K562 (cell line): Measurements from ENCODE around the gene CLEC10A. TPM values are rescaled to one million over a fixed set of nuclear protein-coding genes. Genes with fewer than 3 reads are reported as not detected.

ENCODE experiments used
- ATAC-seq: fragments of 200-7000 bp; cut with Tn5 transposase; 3 replicates; pipeline ENCODE4 v1.9.1; 2020; ENCODE audit warnings: moderate library complexity
- BruUV-seq: library from RNA; stranded (reverse); fragments of 400-500 nt; replicated peaks from 2 replicates; lab custom pipeline; 2021; lab: Mats Ljungman, UMichigan
- CTCF ChIA-PET: fragments of 300-600 bp; formaldehyde crosslinking; extraction: SDS; loops from one replicate; lab custom pipeline; 2021; ENCODE audit warnings: low intra/inter-chr PET ratio; lab: Yijun Ruan, JAX
- POLR2A ChIA-PET: fragments of 300-600, 350-650 bp; sonication (Branson Sonifier 250); formaldehyde crosslinking; extraction: SDS; loops from one replicate; lab custom pipeline; 2021; ENCODE audit warnings: antibody characterized with exemption, inconsistent platforms; lab: Yijun Ruan, JAX
- DNase-seq, 4 experiments: peaks; one replicate each; pipeline versions ENCODE4 v3.0.0 to v3.0.0-alpha.2; 2011 to 2018; ENCODE audit warnings: low spot score in 3 of 4, mixed read lengths in 3 of 4; ENCODE audit errors: extremely low read depth in 1 of 4
- FAIRE-seq: peaks from 2 replicates; lab custom pipeline; 2011; peaks lifted over from hg19 to GRCh38; lab: Jason Lieb, UNC
- H2AFZ ChIP-seq: 2 replicates; pipeline ENCODE4 v1.6.0; 2011; ENCODE audit warnings: low read depth, low read length, control low read depth, inconsistent platforms
- H3K27ac ChIP-seq: fragments of 200-600 bp; 3 replicates; pipeline ENCODE4 v1.8.0; 2011; ENCODE audit warnings: low read depth, mild to moderate bottlenecking, control low read depth, inconsistent platforms, low read length, moderate library complexity, mixed read lengths; ENCODE audit errors: extremely low read depth
- H3K27me3 ChIP-seq, 2 experiments: fragments of 300-600 bp in 1 of 2; 2 replicates in 1 of 2; 3 replicates in 1 of 2; pipeline versions ENCODE4 v1.6.0 to v1.8.0; 2011; ENCODE audit warnings: inconsistent platforms in 2 of 2, low read length in 2 of 2, mild to moderate bottlenecking in 1 of 2, mixed read lengths in 1 of 2, moderate library complexity in 1 of 2; ENCODE audit not compliant: control insufficient read depth in 2 of 2, insufficient read depth in 2 of 2
- H3K36me3 ChIP-seq: fragments of 300-600 bp; 3 replicates; pipeline ENCODE4 v1.8.0; 2011; ENCODE audit warnings: mild to moderate bottlenecking, low read length, inconsistent platforms; ENCODE audit not compliant: control insufficient read depth, insufficient read depth
- H3K4me1 ChIP-seq, 2 experiments: fragments of 200-600 bp in 1 of 2; replicated peaks in 1 of 2; 2 replicates in 1 of 2; 3 replicates in 1 of 2; pipeline versions ENCODE4 v1.5.1 to v1.8.0; 2011; ENCODE audit warnings: inconsistent platforms in 2 of 2, low read length in 2 of 2, mild to moderate bottlenecking in 1 of 2, mixed read lengths in 1 of 2, moderate library complexity in 1 of 2; ENCODE audit not compliant: control insufficient read depth in 2 of 2, insufficient read depth in 2 of 2
- H3K4me2 ChIP-seq: 2 replicates; pipeline ENCODE4 v1.6.1; 2011; ENCODE audit warnings: low read length, control low read depth, inconsistent platforms, mixed read lengths; ENCODE audit not compliant: insufficient read depth
- H3K4me3 ChIP-seq: fragments of 200-600 bp; sonication (generic), shearing (Covaris generic); 2 replicates; pipeline ENCODE4 v1.5.1; 2016; ENCODE audit warnings: control low read depth, inconsistent platforms
- H3K79me2 ChIP-seq: fragments of 200-600 bp; 3 replicates; pipeline ENCODE4 v1.8.0; 2011; ENCODE audit warnings: low read length, inconsistent platforms; ENCODE audit not compliant: control insufficient read depth, insufficient read depth
- H3K9ac ChIP-seq, 2 experiments: 2 replicates each; pipeline versions ENCODE4 v1.6.0 to v1.6.1; 2011; ENCODE audit warnings: low read depth in 2 of 2, low read length in 2 of 2, control low read depth in 1 of 2, inconsistent platforms in 1 of 2, mild to moderate bottlenecking in 1 of 2, mixed read lengths in 1 of 2; ENCODE audit not compliant: insufficient read depth in 1 of 2
- H3K9me1 ChIP-seq: one replicate; pipeline ENCODE4 v1.6.0; 2011; ENCODE audit warnings: inconsistent platforms, mild to moderate bottlenecking, low read length, moderate library complexity; ENCODE audit not compliant: control insufficient read depth, insufficient read depth
- H3K9me3 ChIP-seq: replicated peaks from 2 replicates; pipeline ENCODE4 v1.5.1; 2011; ENCODE audit warnings: low read depth, low read length, inconsistent platforms; ENCODE audit not compliant: control insufficient read depth, insufficient read depth
- H4K20me1 ChIP-seq: replicated peaks from 2 replicates; pipeline ENCODE4 v1.6.1; 2011; ENCODE audit warnings: low read length, inconsistent platforms, mixed read lengths; ENCODE audit not compliant: control insufficient read depth, insufficient read depth
- DEAF1 ChIP-seq: fragments of 450-650 bp; formaldehyde crosslinking; IDR thresholded peaks from 2 replicates; pipeline ENCODE4 v1.4.0; 2020; ENCODE audit warnings: mild to moderate bottlenecking, moderate library complexity
- E4F1 ChIP-seq: fragments of 250-450 bp; sonication (Bioruptor Pico); IDR thresholded peaks from 2 replicates; pipeline ENCODE4 v1.5.0; 2021; ENCODE audit warnings: mild to moderate bottlenecking, borderline replicate concordance
- FOXM1 ChIP-seq, 2 experiments: fragments of 450-650 bp in 1 of 2; sonication (generic) in 1 of 2; formaldehyde crosslinking in 1 of 2; IDR thresholded peaks; 2 replicates each; pipeline versions ENCODE4 v1.6.1 to v1.9.0; 2017 to 2022; ENCODE audit warnings: low read depth in 2 of 2, mild to moderate bottlenecking in 2 of 2, missing genetic modification reagents in 1 of 2, moderate library complexity in 1 of 2
- HDAC3 ChIP-seq: fragments of 450-650 bp; IDR thresholded peaks from 2 replicates; pipeline ENCODE4 v1.6.1; 2018; ENCODE audit warnings: borderline replicate concordance, mild to moderate bottlenecking, moderate library complexity; ENCODE audit not compliant: partially characterized antibody
- KLF10 ChIP-seq: fragments of 250-450 bp; sonication (Bioruptor Pico); IDR thresholded peaks from 2 replicates; pipeline ENCODE4 v1.6.1; 2021; ENCODE audit warnings: matching md5 sums
- MAZ ChIP-seq, 2 experiments: fragments of 450-650 bp in 1 of 2; sonication (generic) in 1 of 2; formaldehyde crosslinking; IDR thresholded peaks in 1 of 2; conservative IDR thresholded peaks in 1 of 2; 2 replicates each; pipeline versions ENCODE4 v1.4.0 to v1.5.0; 2020; ENCODE audit warnings: mild to moderate bottlenecking in 1 of 2, missing genetic modification reagents in 1 of 2
- MXI1 ChIP-seq: IDR thresholded peaks from 2 replicates; pipeline ENCODE4 v1.6.1; 2011; ENCODE audit warnings: low read depth, mild to moderate bottlenecking, improper control_type of control experiment, low read length
- PML ChIP-seq: IDR thresholded peaks from 2 replicates; pipeline ENCODE4 v1.6.1; 2012; ENCODE audit warnings: low read length, inconsistent platforms
- ZNF609 ChIP-seq: sonication (generic); formaldehyde crosslinking; IDR thresholded peaks from 2 replicates; pipeline ENCODE4 v1.8.1; 2023; ENCODE audit warnings: missing genetic modification reagents, mild to moderate bottlenecking, borderline replicate concordance
- ZNF717 ChIP-seq: fragments of 250-450 bp; sonication (Bioruptor Pico); IDR thresholded peaks from 2 replicates; pipeline ENCODE4 v1.5.0; 2021
- WGBS: fragments of 100-300 bp; shearing (Covaris generic); methylation state at CpG from one replicate; pipeline ENCODE4 v1.1.6; 2016; ENCODE audit warnings: low coverage, mixed read lengths; ENCODE audit not compliant: insufficient coverage; ENCODE audit errors: missing lambda C conversion rate; 5-methylcytosine and 5-hydroxymethylcytosine counted together
- in situ Hi-C: fragments of 300-500 bp; cut with MboI; formaldehyde crosslinking; loops from 4 replicates; pipeline ENCODE4 v1.15.0; 2018; ENCODE audit warnings: inconsistent platforms, mixed read lengths
- intact Hi-C: fragments of 100-400 bp; cut with micrococcal nuclease; formaldehyde crosslinking; loops from 2 replicates; pipeline ENCODE4 v1.14.2; 2022
- polyA plus RNA-seq, 8 experiments: library from polyadenylated mRNA; depleted of rRNA in 4 of 8; stranded (reverse) in 5 of 8; unstranded in 3 of 8; fragments of >200 nt; fragmentation: Nextera tagmentation in 2 of 8; fragmentation: Illumina TruSeq in 1 of 8; extraction: Ambion mirVana in 2 of 8; extraction: Trizol in 1 of 8; gene quantifications; 2 replicates each; pipeline versions ENCODE4 v1.2.1 to v1.2.3, GENCODE V29; 2011 to 2014; ENCODE audit warnings: inconsistent platforms in 1 of 8, missing spikeins in 1 of 8
- total RNA-seq, 7 experiments: library from RNA; depleted of rRNA in 6 of 7; stranded (reverse); fragments of >200 nt in 6 of 7; fragmentation: Illumina TruSeq in 2 of 7; extraction: Trizol in 2 of 7; gene quantifications; 2 replicates each; pipeline versions ENCODE4 v1.2.1 to v1.2.3, GENCODE V29; 2011 to 2021; ENCODE audit warnings: low replicate concordance in 1 of 7
- TF ChIP-seq, protein P1 (sequence below), 3 experiments: IDR thresholded peaks in 2 of 3; conservative IDR thresholded peaks in 1 of 3; 2 replicates each; pipeline ENCODE4 v1.5.1; 2011 to 2012; ENCODE audit warnings: low read length in 3 of 3, mild to moderate bottlenecking in 3 of 3, control low read depth in 2 of 3, improper control_type of control experiment in 1 of 3, inconsistent platforms in 1 of 3, low read depth in 1 of 3, mixed read lengths in 1 of 3, moderate library complexity in 1 of 3; ENCODE audit not compliant: insufficient read depth in 2 of 3

CLEC10A gene
- total and polyA plus RNA-seq, 9 of the 15 experiments (the other 6 are each of a cell fraction or from before 2014, with no cell fraction given) = 0.04 to 0.11 (median 0.05) TPM; not detected in 6

- FAIRE-seq (no peak), ATAC-seq (no peak), DNase-seq (no peak)
- no TSS peak for BruUV-seq
- CTCF ChIA-PET = no interaction called here
- POLR2A ChIA-PET = no interaction called here
- H3K79me2 ChIP-seq = no peaks in the 10 kb centered on the region
- intact Hi-C loops = no loop called here
- WGBS = 0% methylated on average over 4 of the region's 8 CpGs
- peaks cover 0 to 8% of the 10 kb centered on the region in 2 experiments; a peak in 2 of 5 replicates for H3K4me1 ChIP-seq
- no peaks in the 10 kb centered on the region for H4K20me1 ChIP-seq
- H3K9me3 ChIP-seq = no peaks in the 10 kb centered on the region
- no peak overlapping the region for H3K4me3 ChIP-seq
- no peak overlapping the region for H3K27ac ChIP-seq
- no peak overlapping the region for H2AFZ ChIP-seq
- in situ Hi-C loops = no loop called here
- H3K4me2 ChIP-seq = no peak overlapping the region
- H3K27me3 ChIP-seq = peaks cover 0 to 12% of the 10 kb centered on the region in 2 experiments; a peak in 2 of 5 replicates
- H3K9ac ChIP-seq = no peak overlapping the region
- H3K9me1 ChIP-seq = no peaks in the 10 kb centered on the region
- H3K36me3 ChIP-seq = no peaks in the 10 kb centered on the region
- TF ChIP-seq E4F1 (CRISPR knock-in tag) (no peak), HDAC3 (no peak), MXI1 (no peak), PML (no peak), KLF10 (no peak), ZNF717 (CRISPR knock-in tag) (no peak), DEAF1 (CRISPR knock-in tag) (no peak), FOXM1 (IDR thresholded peaks at IDR 0.05; ENCODE audit: low read depth) (no peak), FOXM1 (CRISPR knock-in tag; IDR thresholded peaks at IDR 0.05; ENCODE audit: low read depth) (no peak), ZNF609 (CRISPR knock-in tag) (no peak), MAZ (CRISPR knock-in tag; conservative IDR thresholded peaks at IDR 0.05 in 1 of 2, IDR thresholded peaks at IDR 0.05 in 1 of 2) (no peak)
- TF ChIP-seq, protein P1, sequence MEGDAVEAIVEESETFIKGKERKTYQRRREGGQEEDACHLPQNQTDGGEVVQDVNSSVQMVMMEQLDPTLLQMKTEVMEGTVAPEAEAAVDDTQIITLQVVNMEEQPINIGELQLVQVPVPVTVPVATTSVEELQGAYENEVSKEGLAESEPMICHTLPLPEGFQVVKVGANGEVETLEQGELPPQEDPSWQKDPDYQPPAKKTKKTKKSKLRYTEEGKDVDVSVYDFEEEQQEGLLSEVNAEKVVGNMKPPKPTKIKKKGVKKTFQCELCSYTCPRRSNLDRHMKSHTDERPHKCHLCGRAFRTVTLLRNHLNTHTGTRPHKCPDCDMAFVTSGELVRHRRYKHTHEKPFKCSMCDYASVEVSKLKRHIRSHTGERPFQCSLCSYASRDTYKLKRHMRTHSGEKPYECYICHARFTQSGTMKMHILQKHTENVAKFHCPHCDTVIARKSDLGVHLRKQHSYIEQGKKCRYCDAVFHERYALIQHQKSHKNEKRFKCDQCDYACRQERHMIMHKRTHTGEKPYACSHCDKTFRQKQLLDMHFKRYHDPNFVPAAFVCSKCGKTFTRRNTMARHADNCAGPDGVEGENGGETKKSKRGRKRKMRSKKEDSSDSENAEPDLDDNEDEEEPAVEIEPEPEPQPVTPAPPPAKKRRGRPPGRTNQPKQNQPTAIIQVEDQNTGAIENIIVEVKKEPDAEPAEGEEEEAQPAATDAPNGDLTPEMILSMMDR (IDR thresholded peaks at IDR 0.05 in 2 of 3, conservative IDR thresholded peaks at IDR 0.05 in 1 of 3; ENCODE audit: insufficient read depth in 2 of 3, low read depth in 1 of 3, low read length in 3 of 3) = no peak
Observed at GRCh38 chr17:7129311-7129710, 49.3 kb upstream of the CLEC10A start.
